ENCODE data around the gene CDC42BPB. TPM values are rescaled to one million over a fixed set of nuclear protein-coding genes. Genes with fewer than 3 reads are reported as not detected.

CDC42BPB gene
- total RNA-seq, 1 experiment from 2014 or later, result 103 TPM

GRCh38 chr14:102945346-102946130 is 111.8 kb downstream of the CDC42BPB start:
- Mint-ChIP-seq H3K27ac (no peak overlapping the region), H3K4me3 (no peak overlapping the region), H3K36me3 (ENCODE audit: insufficient read depth in 1 of 3, low read depth in 3 of 3) (peaks cover 36 to 84% (median 71%) of the 10 kb centered on the region in 3 experiments)

More at GRCh38 chr14:102945346-102946130, 111.8 kb downstream of the CDC42BPB start:
- Histone ChIP-seq H3K18ac (ENCODE audit: insufficient read length, low read depth, low read length) (no peak overlapping the region), H3K56ac (ENCODE audit: insufficient read length, low read depth, low read length) (no peak overlapping the region), H2BK5ac (ENCODE audit: insufficient read length, low read length) (no peak overlapping the region), H2AK5ac (ENCODE audit: insufficient read length, low read length) (no peak overlapping the region), H2BK20ac (ENCODE audit: low read depth, low read length, poor library complexity, severe bottlenecking) (no peak overlapping the region), H3K4me2 (ENCODE audit: insufficient read depth, insufficient read length, low read length) (no peak overlapping the region), H2BK120ac (ENCODE audit: low read depth, low read length, poor library complexity, severe bottlenecking) (no peak overlapping the region), H3K23ac (ENCODE audit: insufficient read length, low read depth, low read length) (no peak overlapping the region), H4K91ac (ENCODE audit: insufficient read length, low read depth, low read length) (no peak overlapping the region), H3K4ac (ENCODE audit: low read depth, low read length) (no peak overlapping the region), H4K8ac (replicated peaks; ENCODE audit: insufficient read length, low read depth, low read length) (no peak overlapping the region), H4K20me1 (ENCODE audit: control insufficient read depth, insufficient read depth, insufficient read length) (no peaks in the 10 kb centered on the region), H3K14ac (ENCODE audit: insufficient read depth, low read length) (no peak overlapping the region), H4K5ac (ENCODE audit: insufficient read length, low read depth, low read length) (no peak overlapping the region), H3K79me2 (ENCODE audit: insufficient read depth, low read length) (no peaks in the 10 kb centered on the region), H3K9me3 (ENCODE audit: control insufficient read depth, low read depth, low read length) (no peaks in the 10 kb centered on the region), H3K23me2 (ENCODE audit: insufficient read length, low read depth, low read length, poor library complexity, severe bottlenecking) (no peaks in the 10 kb centered on the region), H3K27me3 (ENCODE audit: insufficient read depth, low read length) (no peaks in the 10 kb centered on the region), H3K79me1 (ENCODE audit: insufficient read depth, low read depth, low read length, poor library complexity, severe bottlenecking) (no peaks in the 10 kb centered on the region), H2BK15ac (ENCODE audit: low read depth, low read length) (no peak overlapping the region), H3T11ph (ENCODE audit: low read length) (no peak overlapping the region), H2BK12ac (ENCODE audit: insufficient read length, low read depth, low read length) (no peak overlapping the region), H3K9ac (ENCODE audit: extremely low read depth, insufficient read length, low read length) (no peak overlapping the region), H2AFZ (ENCODE audit: low read length) (no peak overlapping the region), H3K27ac (ENCODE audit: insufficient read length, low read depth, low read length) (no peak overlapping the region), H3K4me1 (ENCODE audit: insufficient read depth, low read length) (no peaks in the 10 kb centered on the region)
- WGBS (ENCODE audit: extremely low coverage, insufficient read length, low lambda C conversion rate), result no CpG with 5 or more reads among the region's 29 CpGs
- no peak for TF ChIP-seq CTCF (conservative IDR thresholded peaks at IDR 0.05)
- Mint-ChIP-seq H3K27me3 (ENCODE audit: low read depth) (no peaks in the 10 kb centered on the region), H3K9me3 (no peaks in the 10 kb centered on the region), H3K4me1 (no peaks in the 10 kb centered on the region)
- no peak for DNase-seq

All from H9 (cell line).